Activated CD4-positive, CD25-positive, alpha-beta regulatory T cell treated with anti-CD3 and anti-CD28 coated beads, Interleukin-2, amount 50 U/mL, for 24 hours (primary cell): ENCODE results near the gene NR3C1.

ENCODE experiments used
- ATAC-seq, 2 donors: fragments of 150-1000 bp; cut with Tn5 transposase; one replicate each; pipeline ENCODE4 v1.10.0; 2021; ENCODE audit warnings: mild to moderate bottlenecking in 1 of 2, moderate library complexity in 1 of 2

NR3C1 gene

DNA sequence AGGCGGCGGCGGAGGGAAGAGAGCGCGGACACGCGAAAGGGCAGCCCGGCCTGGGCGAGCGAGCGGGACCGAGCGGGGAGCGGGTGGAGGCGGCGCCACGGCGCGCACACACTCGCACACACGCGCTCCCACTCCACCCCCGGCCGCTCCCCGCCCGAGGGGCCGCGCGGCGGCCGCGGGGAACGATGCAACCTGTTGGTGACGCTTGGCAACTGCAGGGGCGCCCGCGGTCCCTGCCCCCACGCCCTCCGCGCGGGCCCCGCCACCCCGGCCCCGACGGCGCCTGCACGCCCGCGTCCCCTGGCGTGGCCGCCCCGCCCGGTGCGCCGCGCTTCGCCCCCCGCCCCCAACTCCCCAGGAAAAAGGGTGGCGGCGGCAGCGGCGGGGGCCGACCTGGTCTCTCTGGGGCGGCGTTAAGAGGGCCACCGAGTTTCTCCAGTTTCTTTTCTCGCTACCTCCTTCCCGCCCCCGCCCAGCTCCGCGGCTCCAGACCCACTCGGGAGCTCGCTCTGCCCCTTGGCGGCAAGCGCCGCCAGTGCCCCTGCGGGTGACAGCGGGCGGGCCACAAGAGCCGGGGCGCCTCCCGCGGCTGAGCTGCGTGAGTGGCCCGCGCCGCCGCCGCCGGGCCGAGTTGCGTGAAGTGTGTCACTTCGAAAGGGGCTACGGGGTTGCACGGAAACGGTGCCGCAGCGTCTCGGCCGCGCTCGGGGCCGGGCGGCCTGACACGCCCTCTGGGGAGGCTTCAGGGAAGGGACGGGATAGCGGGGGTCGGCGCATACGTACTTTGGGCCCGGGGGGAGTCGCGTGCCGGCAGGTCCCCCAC, at the start of gene NR3C1:
Gene NR3C1, minus strand, starts transcription at position 94 of the 823 bp plus-strand sequence. CDS start 2,847 bp downstream, outside the sequence.
- ATAC-seq, result peak; percentile 66 to 70

GRCh38 chr5:143449772-143450171, 46.3 kb upstream of the NR3C1 start:
- no peak for ATAC-seq

GRCh38 chr5:143448518-143448917, 45.0 kb upstream of the NR3C1 start:
- no peak for ATAC-seq

DNA sequence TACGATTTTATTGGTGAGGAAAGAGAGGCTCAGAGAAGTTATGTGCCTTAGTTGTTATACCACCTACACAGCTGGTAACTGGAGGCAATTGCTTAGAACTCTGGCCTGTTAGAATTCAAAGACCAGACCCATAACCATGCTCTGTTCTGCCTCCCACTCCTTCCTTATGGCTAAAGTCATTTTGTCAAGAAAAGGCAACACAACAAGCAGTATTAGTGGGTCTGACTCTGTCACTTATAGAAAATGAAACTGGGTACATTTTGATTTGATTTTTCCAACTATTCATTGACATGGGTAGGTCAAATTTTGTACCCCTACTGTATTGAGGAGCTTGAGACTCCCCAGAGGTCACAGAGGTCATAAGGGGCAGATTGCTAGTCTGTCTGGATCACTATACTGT, 44.5 kb upstream of the NR3C1 start:
- peak; percentile 29 to 57 for ATAC-seq

- peak; percentile 81 to 84 for ATAC-seq
Measured at GRCh38 chr5:143446535-143447226, 43.2 kb upstream of the NR3C1 start.

GRCh38 chr5:143445776-143446175, 42.3 kb upstream of the NR3C1 start:
- ATAC-seq, result no peak

DNA sequence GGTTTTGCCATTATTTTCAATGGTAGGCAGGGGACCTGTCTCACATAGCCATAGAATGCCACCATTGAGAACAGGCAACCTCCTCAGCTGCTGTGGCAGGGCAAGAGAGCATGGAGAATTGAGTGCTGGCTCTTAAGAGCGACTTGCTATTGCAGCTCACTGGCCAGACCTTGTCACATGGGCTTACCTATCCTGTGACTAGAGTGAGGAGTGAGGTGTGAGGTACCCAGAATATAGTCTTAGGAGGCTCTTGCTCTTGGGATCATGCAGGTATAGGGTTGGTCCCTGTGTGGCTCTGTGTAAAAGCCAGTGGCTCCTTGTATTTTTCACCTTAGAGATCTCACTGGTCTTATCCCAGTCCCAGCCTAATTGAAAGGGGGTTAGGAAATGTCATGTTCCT, 39.8 kb upstream of the NR3C1 start:
- no peak for ATAC-seq

DNA sequence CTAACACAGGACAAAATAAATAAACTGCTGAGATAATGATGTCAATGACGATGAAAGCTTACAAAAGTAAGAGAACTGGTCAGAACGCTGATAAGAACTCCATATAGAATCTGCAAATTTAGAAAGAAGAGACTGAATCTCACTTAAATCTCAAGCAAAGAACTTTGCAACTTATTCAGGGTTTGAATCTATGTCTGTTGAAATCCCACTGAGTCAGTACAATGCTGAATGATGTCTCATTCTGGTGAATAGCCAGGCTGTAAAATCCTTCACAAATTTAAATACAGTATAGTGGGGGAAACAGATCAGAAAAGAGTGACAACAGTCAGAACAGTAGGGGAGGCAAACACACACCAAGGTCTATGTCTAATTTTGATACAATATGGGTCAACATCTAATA, 38.9 kb upstream of the NR3C1 start:
- ATAC-seq, result peak in 1 of 2 donors; percentile 22

GRCh38 chr5:143440448-143441115, 37.1 kb upstream of the NR3C1 start:
- no peak for ATAC-seq

- ATAC-seq, result no peak
Measured at GRCh38 chr5:143437666-143438273, 34.3 kb upstream of the NR3C1 start.

GRCh38 chr5:143436871-143437270, 33.4 kb upstream of the NR3C1 start:
- ATAC-seq, result peak; percentile 91 to 94

DNA sequence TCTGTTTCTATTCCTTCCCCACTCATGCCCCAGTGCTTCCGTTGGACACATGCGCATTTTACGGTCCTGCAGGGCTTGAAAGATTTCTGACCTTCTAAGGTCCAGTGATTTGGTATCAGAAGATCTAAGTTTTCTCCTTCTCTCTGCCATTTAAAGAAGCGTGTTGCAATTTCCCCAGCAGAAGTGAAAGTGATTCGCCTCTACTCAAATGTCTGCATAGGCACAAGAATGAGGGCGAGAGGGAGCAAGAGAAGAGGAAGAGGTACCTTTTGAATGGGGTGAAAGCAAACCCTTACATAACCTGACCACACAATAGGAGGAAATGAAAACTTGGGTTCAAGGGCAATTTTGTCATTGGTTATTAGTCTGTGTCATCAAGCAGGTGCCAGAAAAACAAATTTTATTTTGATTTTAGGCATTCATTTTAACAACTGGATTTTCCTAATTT, 31.7 kb upstream of the NR3C1 start:
- no peak for ATAC-seq

GRCh38 chr5:143434261-143435209, 31.0 kb upstream of the NR3C1 start:
- ATAC-seq, result peak; percentile 57 to 59

- ATAC-seq, result no peak
Measured at GRCh38 chr5:143433670-143434069, 30.2 kb upstream of the NR3C1 start.

DNA sequence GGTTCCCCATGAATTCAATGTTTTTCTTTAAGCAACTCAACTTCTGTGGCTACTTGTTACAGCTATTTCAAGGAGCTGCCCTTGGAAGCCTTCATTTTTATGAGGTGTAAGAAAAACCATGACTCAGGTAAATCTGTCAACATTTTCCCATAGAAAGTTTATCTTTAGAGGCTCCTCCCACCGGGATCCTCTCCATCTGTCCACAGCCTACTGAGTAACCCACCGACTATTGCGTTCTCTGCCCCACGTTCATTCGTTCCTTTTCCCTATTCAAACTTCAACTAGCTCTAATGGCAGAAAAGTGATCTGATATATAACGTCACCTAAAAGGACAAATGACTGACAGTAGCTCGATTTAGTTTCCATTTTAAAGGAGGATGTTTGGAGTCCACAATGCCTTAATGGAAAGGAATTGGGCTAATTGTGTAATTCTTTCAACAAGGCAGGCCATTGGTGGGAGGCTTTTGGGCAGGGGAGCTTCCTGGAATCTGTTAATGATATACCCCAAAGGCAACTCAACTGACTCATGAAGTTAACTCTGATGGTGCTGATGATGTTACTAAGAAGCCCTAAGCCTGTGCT, 29.3 kb upstream of the NR3C1 start:
- no peak for ATAC-seq

GRCh38 chr5:143431789-143432188, 28.3 kb upstream of the NR3C1 start:
- peak in 1 of 2 donors; percentile 6 for ATAC-seq

DNA sequence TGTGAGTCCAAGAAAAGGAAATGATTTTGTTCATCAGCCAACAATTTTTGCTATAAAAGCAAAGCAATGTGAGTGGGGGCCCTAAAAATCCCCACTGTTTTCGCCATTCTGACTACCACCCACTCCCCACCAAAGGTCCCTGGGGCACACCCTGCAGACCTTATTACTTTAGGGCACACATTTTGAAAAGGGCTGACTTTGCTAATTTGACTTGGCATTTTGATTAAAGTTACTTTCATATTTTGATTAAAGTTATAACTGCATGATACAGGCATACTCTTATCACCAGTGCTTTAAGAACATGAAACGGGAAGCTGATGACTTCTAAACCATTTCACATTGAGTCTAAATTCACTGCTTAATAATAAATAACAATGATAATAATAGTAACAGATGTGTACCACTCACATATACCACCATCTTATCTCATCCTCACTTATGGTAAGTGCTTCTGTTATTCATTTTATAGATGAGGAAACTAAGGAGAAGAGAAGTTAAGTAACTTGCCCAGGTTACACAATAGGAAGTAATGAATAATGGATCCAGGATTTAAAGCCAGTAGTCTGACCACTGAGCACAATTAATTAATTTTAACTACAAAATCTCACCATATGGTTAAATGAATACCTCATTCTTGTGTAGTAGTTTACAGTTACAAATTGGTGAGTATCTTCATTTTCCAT, 25.4 kb upstream of the NR3C1 start:
- ATAC-seq, result no peak

GRCh38 chr5:143428155-143428554, 24.7 kb upstream of the NR3C1 start:
- ATAC-seq, result no peak

GRCh38 chr5:143427122-143427735, 23.7 kb upstream of the NR3C1 start:
- ATAC-seq, result peak; percentile 81 to 84

DNA sequence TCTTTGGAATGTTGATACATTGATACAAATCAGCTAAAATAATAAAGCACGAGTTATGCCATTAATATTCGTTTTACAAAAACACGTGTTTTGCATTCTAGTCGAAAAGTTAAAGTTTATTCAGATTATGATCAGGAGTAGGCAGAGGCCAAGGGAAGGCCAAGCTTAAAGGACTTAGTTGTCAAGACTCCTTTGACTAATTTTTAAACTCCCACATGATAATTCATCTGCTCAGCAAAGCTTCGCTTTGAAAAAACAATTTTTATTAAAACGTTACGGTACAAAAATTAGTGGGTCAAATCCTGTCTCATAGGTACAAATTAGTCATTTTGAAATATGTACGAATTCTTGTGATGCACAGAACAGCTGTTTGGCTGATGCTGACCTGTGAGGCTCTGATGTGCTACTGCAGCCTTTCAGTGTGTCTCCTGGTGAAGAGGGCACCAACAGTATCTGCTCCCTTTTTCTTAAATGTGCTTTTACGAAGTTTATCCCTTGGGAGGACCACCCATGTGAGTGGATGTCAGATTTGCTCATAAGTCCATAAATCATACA, 23.0 kb upstream of the NR3C1 start:
- peak; percentile 66 to 76 for ATAC-seq
